Stimulated activated CD8-positive, alpha-beta memory T cell treated with anti-CD3 and anti-CD28 coated beads, Interleukin-15, amount 100 ng/mL, for 24 hours (primary cell): ENCODE measurements around the gene CBLC.
"Not testable (repeated sequence)": the region's sequence is repeated elsewhere in the genome, so short reads cannot be mapped to it uniquely, and the experiment has no call there.

Source experiments
- DNase-seq: peaks from one replicate; pipeline ENCODE4 v3.0.0-alpha.2; 2020; ENCODE audit warnings: low read depth

CBLC gene

GRCh38 chr19:44765033-44765948, 12.4 kb upstream of the CBLC start:
- no peak for DNase-seq

GRCh38 chr19:44765949-44766335, 11.7 kb upstream of the CBLC start:
- no peak for DNase-seq

GRCh38 chr19:44767295-44768180, 10.2 kb upstream of the CBLC start:
- DNase-seq, result no peak

GRCh38 chr19:44770550-44771257, 7.0 kb upstream of the CBLC start:
- peak; percentile 93 for DNase-seq

GRCh38 chr19:44772144-44772543, 5.5 kb upstream of the CBLC start:
- not testable (repeated sequence) for DNase-seq

GRCh38 chr19:44772959-44773358, 4.7 kb upstream of the CBLC start:
- DNase-seq, result no peak

GRCh38 chr19:44775676-44776240, 1.9 kb upstream of the CBLC start:
- no peak for DNase-seq

- DNase-seq, result no peak
Measured at GRCh38 chr19:44776402-44777096, 1.1 kb upstream of the CBLC start.

- DNase-seq, result no peak
Measured at GRCh38 chr19:44779150-44779549, 1.5 kb downstream of the CBLC start.

- not testable (repeated sequence) for DNase-seq
Measured at GRCh38 chr19:44781694-44782093, 4.0 kb downstream of the CBLC start.

GRCh38 chr19:44782729-44783128, 5.0 kb downstream of the CBLC start:
- no peak for DNase-seq

GRCh38 chr19:44783545-44783944, 5.9 kb downstream of the CBLC start:
- no peak for DNase-seq

- no peak for DNase-seq
Measured at GRCh38 chr19:44785271-44785670, 7.6 kb downstream of the CBLC start.

- DNase-seq, result no peak
Measured at GRCh38 chr19:44785993-44786392, 8.3 kb downstream of the CBLC start.

GRCh38 chr19:44788971-44789370, 11.3 kb downstream of the CBLC start:
- no peak for DNase-seq

GRCh38 chr19:44789943-44790483, 12.3 kb downstream of the CBLC start:
- no peak for DNase-seq

GRCh38 chr19:44792281-44792680, 14.6 kb downstream of the CBLC start:
- DNase-seq, result no peak

GRCh38 chr19:44794610-44795009, 16.9 kb downstream of the CBLC start:
- DNase-seq, result no peak

GRCh38 chr19:44795398-44795987, 17.8 kb downstream of the CBLC start:
- DNase-seq, result no peak

- DNase-seq, result no peak
Measured at GRCh38 chr19:44796701-44797115, 19.0 kb downstream of the CBLC start.
